Measurements from ENCODE around the gene PGBD5. TPM values are rescaled to one million over a fixed set of nuclear protein-coding genes. Genes with fewer than 3 reads are reported as not detected.

Gene PGBD5
- total RNA-seq, 4 donors from 2014 or later = 1.0 to 4.5 (median 1.9) TPM

- no peak for ATAC-seq
- Histone ChIP-seq H3K4me3 (no peak overlapping the region), H3K4me1 (no peaks in the 10 kb centered on the region), H3K27ac (no peak overlapping the region), H3K9me3 (no peaks in the 10 kb centered on the region), H3K36me3 (no peaks in the 10 kb centered on the region), H3K27me3 (no peaks in the 10 kb centered on the region)
- DNase-seq = peak in 1 of 2 donors; percentile 10
- TF ChIP-seq POLR2A (IDR thresholded peaks at IDR 0.05) (no peak), CTCF (IDR thresholded peaks at IDR 0.05 in 4 of 5, conservative IDR thresholded peaks at IDR 0.05 in 1 of 5) (no peak)
- intact Hi-C loops (cut with DNase I; ENCODE audit: low total_unique reads) (no loop called here), in situ Hi-C loops (cut with MboI; ENCODE audit: low sequenced_read_pairs in 4 of 4) (no loop called here)
These were observed 139.3 kb downstream of the PGBD5 start for GRCh38 chr1:230286890-230287269.

- Histone ChIP-seq H3K4me3 (no peak overlapping the region), H3K27me3 (no peaks in the 10 kb centered on the region), H3K9me3 (no peaks in the 10 kb centered on the region), H3K4me1 (no peaks in the 10 kb centered on the region), H3K27ac (no peak overlapping the region), H3K36me3 (no peaks in the 10 kb centered on the region)
- DNase-seq (peak in 1 of 2 donors; percentile 10), ATAC-seq (peak; percentile 12 to 20)
- in situ Hi-C loops (cut with MboI; ENCODE audit: low sequenced_read_pairs in 4 of 4) = no loop called here
- intact Hi-C loops (cut with DNase I; ENCODE audit: low total_unique reads) = no loop called here
- TF ChIP-seq POLR2A (IDR thresholded peaks at IDR 0.05) = no peak
- no peak for TF ChIP-seq CTCF (IDR thresholded peaks at IDR 0.05 in 4 of 5, conservative IDR thresholded peaks at IDR 0.05 in 1 of 5)
These were observed 139.8 kb downstream of the PGBD5 start for GRCh38 chr1:230286166-230286889.

- in situ Hi-C loops (cut with MboI; ENCODE audit: low sequenced_read_pairs in 4 of 4) (no loop called here), intact Hi-C loops (cut with DNase I; ENCODE audit: low total_unique reads) (no loop called here)
- TF ChIP-seq CTCF (IDR thresholded peaks at IDR 0.05 in 4 of 5, conservative IDR thresholded peaks at IDR 0.05 in 1 of 5) (no peak), POLR2A (IDR thresholded peaks at IDR 0.05) (no peak)
- ATAC-seq (no peak), DNase-seq (peak in 1 of 2 donors; percentile 6)
- H3K4me1 ChIP-seq = peaks cover 0 to 4% of the 10 kb centered on the region in 2 donors
- no peak overlapping the region for H3K4me3 ChIP-seq
- no peaks in the 10 kb centered on the region for H3K9me3 ChIP-seq
- H3K36me3 ChIP-seq = peaks cover 0 to 4% of the 10 kb centered on the region in 2 donors
- no peaks in the 10 kb centered on the region for H3K27me3 ChIP-seq
- H3K27ac ChIP-seq = no peak overlapping the region
These were observed 140.8 kb downstream of the PGBD5 start for GRCh38 chr1:230285351-230285750.

- ATAC-seq (no peak), DNase-seq (peak in 1 of 2 donors; percentile 9)
- TF ChIP-seq POLR2A (IDR thresholded peaks at IDR 0.05) (no peak), CTCF (IDR thresholded peaks at IDR 0.05 in 4 of 5, conservative IDR thresholded peaks at IDR 0.05 in 1 of 5) (no peak)
- no peaks in the 10 kb centered on the region for H3K27me3 ChIP-seq
- no peak overlapping the region for H3K4me3 ChIP-seq
- in situ Hi-C loops (cut with MboI; ENCODE audit: low sequenced_read_pairs in 4 of 4) = no loop called here
- intact Hi-C loops (cut with DNase I; ENCODE audit: low total_unique reads) = no loop called here
- H3K4me1 ChIP-seq = peaks cover 0 to 4% of the 10 kb centered on the region in 2 donors
- peaks cover 0 to 8% of the 10 kb centered on the region in 2 donors for H3K36me3 ChIP-seq
- no peaks in the 10 kb centered on the region for H3K9me3 ChIP-seq
- H3K27ac ChIP-seq = no peak overlapping the region
These were observed 141.2 kb downstream of the PGBD5 start for GRCh38 chr1:230284891-230285290.
